Mucosa of descending colon (tissue), 3 donors: Measurements from ENCODE around the gene CYTH3. TPM values are rescaled to one million over a fixed set of nuclear protein-coding genes. Genes with fewer than 3 reads are reported as not detected.
"Not testable (repeated sequence)": the region's sequence is repeated elsewhere in the genome, so short reads cannot be mapped to it uniquely, and the experiment has no call there.

Experiments
- ATAC-seq: fragments of 200-7000 bp; cut with Tn5 transposase; one replicate; pipeline ENCODE4 v1.9.1; 2020; ENCODE audit warnings: mild to moderate bottlenecking, moderate library complexity
- DNase-seq, 3 donors: peaks; one replicate each; pipeline ENCODE4 v3.0.0-alpha.2; 2020
- H3K36me3 ChIP-seq: fragments of 200-600 bp; one replicate; pipeline ENCODE4 v1.8.0; 2021; ENCODE audit warnings: low read depth, mild to moderate bottlenecking
- H3K4me1 ChIP-seq: fragments of 200-600 bp; one replicate; pipeline ENCODE4 v1.8.0; 2021; ENCODE audit warnings: low read depth, mild to moderate bottlenecking
- H3K4me3 ChIP-seq: fragments of 200-600 bp; one replicate; pipeline ENCODE4 v1.8.0; 2021; ENCODE audit warnings: mild to moderate bottlenecking
- H3K9me3 ChIP-seq: fragments of 200-600 bp; one replicate; pipeline ENCODE4 v1.8.0; 2021; ENCODE audit warnings: mild to moderate bottlenecking
- intact Hi-C, 2 donors: fragments of 100-400 bp; cut with DNase I in 1 of 2; cut with micrococcal nuclease in 1 of 2; formaldehyde crosslinking; loops; one replicate each; pipeline versions ENCODE4 v1.11.0 to v1.11.1; 2022; cut with DNase I, micrococcal nuclease
- total RNA-seq, 3 donors: library from RNA; stranded (reverse); fragmentation: NEBNext Ultra II Directional in 2 of 3; extraction: Animal tissue kit (Norgen Biotek cat#: 25700) in 2 of 3; gene quantifications; one replicate each; pipeline versions ENCODE4 v1.2.1 to v1.2.4, GENCODE V29; 2021 to 2023
- TF ChIP-seq, protein P1 (sequence below): fragments of 200-600 bp; IDR thresholded peaks from one replicate; pipeline ENCODE4 v1.8.0; 2022; ENCODE audit warnings: antibody characterized with exemption, mild to moderate bottlenecking
- donor health status: DM: no; HTN: no; CAD: no; lungs with moderate emphysema.
- donor health status: DM: no; HTN: no; CAD: no.
- donor health status: DM: no; HTN: yes; CAD: no.

Gene CYTH3
- total RNA-seq, 3 donors from 2014 or later, result 10.4 to 23.2 (median 11.9) TPM

DNA sequence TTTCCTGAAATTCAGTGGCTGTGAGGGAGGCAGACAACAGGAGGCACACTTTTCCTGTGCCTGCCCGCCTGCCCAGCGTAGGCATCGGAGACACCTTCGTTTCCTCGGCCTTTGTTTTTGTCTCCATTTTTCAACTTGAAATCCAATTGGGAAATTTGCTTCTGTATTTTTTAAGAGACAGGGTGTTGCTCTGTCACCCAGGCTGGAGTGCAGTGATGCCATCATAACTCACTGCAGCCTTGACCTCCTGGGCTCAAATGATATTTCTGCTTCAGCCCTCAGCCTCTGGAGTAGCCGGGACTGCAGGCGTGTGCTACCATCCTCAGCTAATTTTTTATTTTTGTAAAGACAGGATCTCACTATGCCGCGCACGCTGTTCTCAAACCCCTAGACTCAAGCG is 116.8 kb downstream of the CYTH3 start:
- no peak for ATAC-seq
- Histone ChIP-seq H3K9me3 (no peaks in the 10 kb centered on the region), H3K4me3 (no peak overlapping the region), H3K4me1 (no peaks in the 10 kb centered on the region), H3K36me3 (no peaks in the 10 kb centered on the region)
- no peak for DNase-seq
- intact Hi-C loops, result loop anchor here in 1 of 2 donors (5.0 kb wide), 1 partner anchor 167 kb away; no protein-coding TSS in a partner anchor
- TF ChIP-seq, protein P1, sequence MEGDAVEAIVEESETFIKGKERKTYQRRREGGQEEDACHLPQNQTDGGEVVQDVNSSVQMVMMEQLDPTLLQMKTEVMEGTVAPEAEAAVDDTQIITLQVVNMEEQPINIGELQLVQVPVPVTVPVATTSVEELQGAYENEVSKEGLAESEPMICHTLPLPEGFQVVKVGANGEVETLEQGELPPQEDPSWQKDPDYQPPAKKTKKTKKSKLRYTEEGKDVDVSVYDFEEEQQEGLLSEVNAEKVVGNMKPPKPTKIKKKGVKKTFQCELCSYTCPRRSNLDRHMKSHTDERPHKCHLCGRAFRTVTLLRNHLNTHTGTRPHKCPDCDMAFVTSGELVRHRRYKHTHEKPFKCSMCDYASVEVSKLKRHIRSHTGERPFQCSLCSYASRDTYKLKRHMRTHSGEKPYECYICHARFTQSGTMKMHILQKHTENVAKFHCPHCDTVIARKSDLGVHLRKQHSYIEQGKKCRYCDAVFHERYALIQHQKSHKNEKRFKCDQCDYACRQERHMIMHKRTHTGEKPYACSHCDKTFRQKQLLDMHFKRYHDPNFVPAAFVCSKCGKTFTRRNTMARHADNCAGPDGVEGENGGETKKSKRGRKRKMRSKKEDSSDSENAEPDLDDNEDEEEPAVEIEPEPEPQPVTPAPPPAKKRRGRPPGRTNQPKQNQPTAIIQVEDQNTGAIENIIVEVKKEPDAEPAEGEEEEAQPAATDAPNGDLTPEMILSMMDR, result no peak

DNA sequence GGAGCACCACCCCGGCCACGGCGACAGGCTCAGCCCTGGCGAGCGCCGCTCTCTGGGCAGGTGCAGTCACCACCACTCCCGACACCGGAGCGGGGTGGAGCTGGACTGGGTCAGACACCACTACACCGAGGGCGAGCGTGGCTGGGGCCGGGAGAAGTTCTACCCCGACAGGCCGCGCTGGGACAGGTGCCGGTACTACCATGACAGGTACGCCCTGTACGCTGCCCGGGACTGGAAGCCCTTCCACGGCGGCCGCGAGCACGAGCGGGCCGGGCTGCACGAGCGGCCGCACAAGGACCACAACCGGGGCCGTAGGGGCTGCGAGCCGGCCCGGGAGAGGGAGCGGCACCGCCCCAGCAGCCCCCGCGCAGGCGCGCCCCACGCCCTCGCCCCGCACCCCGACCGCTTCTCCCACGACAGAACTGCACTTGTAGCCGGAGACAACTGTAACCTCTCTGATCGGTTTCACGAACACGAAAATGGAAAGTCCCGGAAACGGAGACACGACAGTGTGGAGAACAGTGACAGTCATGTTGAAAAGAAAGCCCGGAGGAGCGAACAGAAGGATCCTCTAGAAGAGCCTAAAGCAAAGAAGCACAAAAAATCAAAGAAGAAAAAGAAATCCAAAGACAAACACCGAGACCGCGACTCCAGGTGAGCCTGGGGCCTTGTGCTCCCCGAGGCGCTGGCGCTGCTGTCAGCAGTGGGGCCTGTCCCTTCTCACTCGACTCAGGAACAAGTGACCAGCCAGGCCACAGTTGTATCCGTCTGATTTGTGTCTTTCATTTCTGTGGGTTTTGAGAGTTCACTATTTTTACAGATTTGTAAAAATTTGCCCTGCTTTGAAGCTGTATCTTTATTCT is 117.7 kb downstream of the CYTH3 start:
- ATAC-seq (peak; percentile 74), DNase-seq (no peak)
- TF ChIP-seq, protein P1, result no peak
- intact Hi-C loops, result loop anchor here in 1 of 2 donors (5.0 kb wide), 1 partner anchor 168 kb away; no protein-coding TSS in a partner anchor
- no peaks in the 10 kb centered on the region for H3K4me1 ChIP-seq
- H3K36me3 ChIP-seq, result no peaks in the 10 kb centered on the region
- no peaks in the 10 kb centered on the region for H3K9me3 ChIP-seq
- H3K4me3 ChIP-seq, result no peak overlapping the region

DNA sequence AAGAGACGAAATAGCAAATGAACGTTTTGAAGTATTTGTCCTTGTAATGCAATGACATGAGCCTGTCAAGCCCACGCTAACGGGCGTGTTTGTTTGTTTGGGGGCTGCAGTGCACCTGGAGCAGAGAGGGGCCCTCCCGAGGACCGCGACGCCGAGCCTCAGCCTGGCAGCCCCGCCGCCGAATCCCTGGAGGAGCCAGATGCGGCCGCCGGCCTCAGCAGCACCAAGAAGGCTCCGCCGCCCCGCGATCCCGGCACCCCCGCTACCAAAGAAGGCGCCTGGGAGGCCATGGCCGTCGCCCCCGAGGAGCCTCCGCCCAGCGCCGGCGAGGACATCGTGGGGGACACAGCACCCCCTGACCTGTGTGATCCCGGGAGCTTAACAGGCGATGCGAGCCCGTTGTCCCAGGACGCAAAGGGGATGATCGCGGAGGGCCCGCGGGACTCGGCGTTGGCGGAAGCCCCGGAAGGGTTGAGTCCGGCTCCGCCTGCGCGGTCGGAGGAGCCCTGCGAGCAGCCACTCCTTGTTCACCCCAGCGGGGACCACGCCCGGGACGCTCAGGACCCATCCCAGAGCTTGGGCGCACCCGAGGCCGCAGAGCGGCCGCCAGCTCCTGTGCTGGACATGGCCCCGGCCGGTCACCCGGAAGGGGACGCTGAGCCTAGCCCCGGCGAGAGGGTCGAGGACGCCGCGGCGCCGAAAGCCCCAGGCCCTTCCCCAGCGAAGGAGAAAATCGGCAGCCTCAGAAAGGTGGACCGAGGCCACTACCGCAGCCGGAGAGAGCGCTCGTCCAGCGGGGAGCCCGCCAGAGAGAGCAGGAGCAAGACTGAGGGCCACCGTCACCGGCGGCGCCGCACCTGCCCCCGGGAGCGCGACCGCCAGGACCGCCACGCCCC is 118.5 kb downstream of the CYTH3 start:
- no peak for DNase-seq
- ATAC-seq, result peak; percentile 76
- intact Hi-C loops, result no loop called here
- H3K36me3 ChIP-seq, result no peaks in the 10 kb centered on the region
- TF ChIP-seq, protein P1, result no peak
- H3K9me3 ChIP-seq, result no peaks in the 10 kb centered on the region
- no peaks in the 10 kb centered on the region for H3K4me1 ChIP-seq
- H3K4me3 ChIP-seq, result no peak overlapping the region

DNA sequence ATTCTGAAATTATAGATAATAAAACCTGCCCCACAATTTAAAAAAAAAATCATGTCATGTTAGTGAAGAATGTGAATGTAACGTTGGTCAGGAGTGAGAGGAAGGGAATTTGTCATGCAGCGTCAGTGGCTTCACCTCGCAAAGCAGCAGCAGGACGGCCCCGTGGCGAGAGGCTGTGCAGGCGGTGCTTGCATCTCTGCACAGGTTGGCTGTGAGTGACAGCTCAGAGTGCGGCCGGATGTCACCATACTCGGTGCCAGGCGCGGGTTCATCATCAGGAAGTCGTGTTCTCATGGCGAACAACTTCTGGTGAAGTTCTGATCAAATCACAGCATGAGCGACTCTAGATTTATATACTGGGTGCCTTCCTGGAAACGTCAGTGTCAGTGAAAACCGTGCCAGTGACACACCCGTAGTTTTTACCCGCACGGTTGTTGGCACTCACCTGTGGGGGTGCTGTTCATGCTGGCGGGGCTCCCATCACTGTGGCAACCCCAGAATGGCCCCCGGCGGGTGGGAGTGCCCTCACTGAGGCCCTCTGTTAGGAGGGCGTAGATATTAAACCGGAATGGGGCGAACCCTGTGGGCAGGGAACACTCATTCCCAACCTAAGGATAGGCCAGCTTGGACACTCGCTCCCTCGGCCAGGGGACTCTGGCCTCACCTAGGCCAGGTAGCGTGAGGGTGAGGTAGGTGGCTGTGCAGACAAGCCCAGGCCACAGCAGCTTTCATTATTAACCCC is 120.3 kb downstream of the CYTH3 start:
- intact Hi-C loops, result no loop called here
- Histone ChIP-seq H3K36me3 (peaks cover 6% of the 10 kb centered on the region), H3K4me1 (no peaks in the 10 kb centered on the region), H3K9me3 (no peaks in the 10 kb centered on the region), H3K4me3 (no peak overlapping the region)
- ATAC-seq (no peak), DNase-seq (no peak)
- TF ChIP-seq, protein P1, result no peak

DNA sequence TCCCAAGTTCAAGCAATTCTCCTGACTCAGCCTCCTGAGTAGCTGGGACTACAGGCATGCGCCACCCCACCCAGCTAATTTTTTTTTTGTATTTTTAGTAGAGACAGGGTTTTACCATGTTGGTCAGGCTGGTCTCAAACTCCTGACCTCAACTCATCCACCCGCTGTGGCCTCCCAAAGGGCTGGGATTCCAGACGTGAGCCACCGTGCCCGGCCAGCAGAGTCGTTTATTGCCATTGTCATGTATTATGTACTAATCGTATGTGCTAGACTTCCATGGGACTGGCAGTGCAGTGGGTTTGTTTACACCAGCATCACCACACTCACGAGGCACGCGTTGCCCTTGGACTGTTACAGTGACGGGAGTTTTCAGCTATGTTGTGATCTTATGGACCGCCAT is 120.9 kb downstream of the CYTH3 start:
- intact Hi-C loops, H3K9me3 ChIP-seq, H3K36me3 ChIP-seq, DNase-seq, ATAC-seq, H3K4me3 ChIP-seq, H3K4me1 ChIP-seq: not testable (repeated sequence)
